K562 (cell line): ENCODE data around the gene TGFBR3L. TPM values are rescaled to one million over a fixed set of nuclear protein-coding genes. Genes with fewer than 3 reads are reported as not detected.

Experiments
- ATAC-seq: fragments of 200-7000 bp; cut with Tn5 transposase; 3 replicates; pipeline ENCODE4 v1.9.1; 2020; ENCODE audit warnings: moderate library complexity
- BruUV-seq: library from RNA; stranded (reverse); fragments of 400-500 nt; replicated peaks from 2 replicates; lab custom pipeline; 2021; lab: Mats Ljungman, UMichigan
- CTCF ChIA-PET: fragments of 300-600 bp; formaldehyde crosslinking; extraction: SDS; loops from one replicate; lab custom pipeline; 2021; ENCODE audit warnings: low intra/inter-chr PET ratio; lab: Yijun Ruan, JAX
- POLR2A ChIA-PET: fragments of 300-600, 350-650 bp; sonication (Branson Sonifier 250); formaldehyde crosslinking; extraction: SDS; loops from one replicate; lab custom pipeline; 2021; ENCODE audit warnings: antibody characterized with exemption, inconsistent platforms; lab: Yijun Ruan, JAX
- DNase-seq, 4 experiments: peaks; one replicate each; pipeline versions ENCODE4 v3.0.0 to v3.0.0-alpha.2; 2011 to 2018; ENCODE audit warnings: low spot score in 3 of 4, mixed read lengths in 3 of 4; ENCODE audit errors: extremely low read depth in 1 of 4
- FAIRE-seq: peaks from 2 replicates; lab custom pipeline; 2011; peaks lifted over from hg19 to GRCh38; lab: Jason Lieb, UNC
- H2AFZ ChIP-seq: 2 replicates; pipeline ENCODE4 v1.6.0; 2011; ENCODE audit warnings: low read depth, low read length, control low read depth, inconsistent platforms
- H3K27ac ChIP-seq: fragments of 200-600 bp; 3 replicates; pipeline ENCODE4 v1.8.0; 2011; ENCODE audit warnings: low read depth, mild to moderate bottlenecking, control low read depth, inconsistent platforms, low read length, moderate library complexity, mixed read lengths; ENCODE audit errors: extremely low read depth
- H3K27me3 ChIP-seq, 2 experiments: fragments of 300-600 bp in 1 of 2; 2 replicates in 1 of 2; 3 replicates in 1 of 2; pipeline versions ENCODE4 v1.6.0 to v1.8.0; 2011; ENCODE audit warnings: inconsistent platforms in 2 of 2, low read length in 2 of 2, mild to moderate bottlenecking in 1 of 2, mixed read lengths in 1 of 2, moderate library complexity in 1 of 2; ENCODE audit not compliant: control insufficient read depth in 2 of 2, insufficient read depth in 2 of 2
- H3K36me3 ChIP-seq: fragments of 300-600 bp; 3 replicates; pipeline ENCODE4 v1.8.0; 2011; ENCODE audit warnings: mild to moderate bottlenecking, low read length, inconsistent platforms; ENCODE audit not compliant: control insufficient read depth, insufficient read depth
- H3K4me1 ChIP-seq, 2 experiments: fragments of 200-600 bp in 1 of 2; replicated peaks in 1 of 2; 2 replicates in 1 of 2; 3 replicates in 1 of 2; pipeline versions ENCODE4 v1.5.1 to v1.8.0; 2011; ENCODE audit warnings: inconsistent platforms in 2 of 2, low read length in 2 of 2, mild to moderate bottlenecking in 1 of 2, mixed read lengths in 1 of 2, moderate library complexity in 1 of 2; ENCODE audit not compliant: control insufficient read depth in 2 of 2, insufficient read depth in 2 of 2
- H3K4me2 ChIP-seq: 2 replicates; pipeline ENCODE4 v1.6.1; 2011; ENCODE audit warnings: low read length, control low read depth, inconsistent platforms, mixed read lengths; ENCODE audit not compliant: insufficient read depth
- H3K4me3 ChIP-seq: fragments of 200-600 bp; sonication (generic), shearing (Covaris generic); 2 replicates; pipeline ENCODE4 v1.5.1; 2016; ENCODE audit warnings: control low read depth, inconsistent platforms
- H3K79me2 ChIP-seq: fragments of 200-600 bp; 3 replicates; pipeline ENCODE4 v1.8.0; 2011; ENCODE audit warnings: low read length, inconsistent platforms; ENCODE audit not compliant: control insufficient read depth, insufficient read depth
- H3K9ac ChIP-seq, 2 experiments: 2 replicates each; pipeline versions ENCODE4 v1.6.0 to v1.6.1; 2011; ENCODE audit warnings: low read depth in 2 of 2, low read length in 2 of 2, control low read depth in 1 of 2, inconsistent platforms in 1 of 2, mild to moderate bottlenecking in 1 of 2, mixed read lengths in 1 of 2; ENCODE audit not compliant: insufficient read depth in 1 of 2
- H3K9me1 ChIP-seq: one replicate; pipeline ENCODE4 v1.6.0; 2011; ENCODE audit warnings: inconsistent platforms, mild to moderate bottlenecking, low read length, moderate library complexity; ENCODE audit not compliant: control insufficient read depth, insufficient read depth
- H3K9me3 ChIP-seq: replicated peaks from 2 replicates; pipeline ENCODE4 v1.5.1; 2011; ENCODE audit warnings: low read depth, low read length, inconsistent platforms; ENCODE audit not compliant: control insufficient read depth, insufficient read depth
- H4K20me1 ChIP-seq: replicated peaks from 2 replicates; pipeline ENCODE4 v1.6.1; 2011; ENCODE audit warnings: low read length, inconsistent platforms, mixed read lengths; ENCODE audit not compliant: control insufficient read depth, insufficient read depth
- CBX3 ChIP-seq, 2 experiments: IDR thresholded peaks; 1 replicate in 1 of 2; 2 replicates in 1 of 2; pipeline ENCODE4 v1.6.1; 2012; ENCODE audit warnings: inconsistent platforms in 2 of 2, low read length in 2 of 2, borderline replicate concordance in 1 of 2, control low read depth in 1 of 2
- ESRRB ChIP-seq: fragments of 250-450 bp; sonication (Bioruptor Pico); IDR thresholded peaks from 2 replicates; pipeline ENCODE4 v1.5.0; 2020; ENCODE audit warnings: mild to moderate bottlenecking, moderate library complexity, borderline replicate concordance
- ETV5 ChIP-seq: sonication (generic); formaldehyde crosslinking; IDR thresholded peaks from 2 replicates; pipeline ENCODE4 v1.4.0; 2020; ENCODE audit warnings: low read depth, mild to moderate bottlenecking, missing genetic modification reagents
- FOSL1 ChIP-seq: fragments of 200-800 bp; sonication (Bioruptor generic); conservative IDR thresholded peaks from 2 replicates; pipeline ENCODE4 v1.6.1; 2016; ENCODE audit warnings: missing genetic modification characterization, missing compliant biosample characterization
- FOXO4 ChIP-seq: fragments of 450-650 bp; formaldehyde crosslinking; IDR thresholded peaks from 2 replicates; pipeline ENCODE4 v1.4.0; 2020; ENCODE audit warnings: mild to moderate bottlenecking, moderate library complexity
- HDAC1 ChIP-seq, 2 experiments: fragments of 450-650 bp; IDR thresholded peaks; 2 replicates each; pipeline ENCODE4 v1.6.1; 2016 to 2017; ENCODE audit warnings: inconsistent platforms in 1 of 2, mild to moderate bottlenecking in 1 of 2, moderate library complexity in 1 of 2
- MXI1 ChIP-seq: IDR thresholded peaks from 2 replicates; pipeline ENCODE4 v1.6.1; 2011; ENCODE audit warnings: low read depth, mild to moderate bottlenecking, improper control_type of control experiment, low read length
- NKRF ChIP-seq: fragments of 450-650 bp; IDR thresholded peaks from 2 replicates; pipeline ENCODE4 v1.6.1; 2016; ENCODE audit warnings: borderline replicate concordance
- PTRF ChIP-seq: fragments of 450-650 bp; IDR thresholded peaks from 2 replicates; pipeline ENCODE4 v1.6.1; 2016; ENCODE audit warnings: mild to moderate bottlenecking, missing genetic modification characterization, missing compliant biosample characterization
- RB1 ChIP-seq: fragments of 450-650 bp; IDR thresholded peaks from 2 replicates; pipeline ENCODE4 v1.6.1; 2017; ENCODE audit warnings: low read depth, mild to moderate bottlenecking
- SMARCA4 ChIP-seq: fragments of 450-650 bp; IDR thresholded peaks from 2 replicates; pipeline ENCODE4 v1.6.1; 2016
- TCF7 ChIP-seq: sonication (generic); IDR thresholded peaks from 2 replicates; pipeline ENCODE4 v1.6.1; 2016; ENCODE audit warnings: antibody characterized with exemption, borderline replicate concordance
- ZBTB2 ChIP-seq: fragments of 450-650 bp; IDR thresholded peaks from 2 replicates; pipeline ENCODE4 v1.6.1; 2016; ENCODE audit warnings: antibody characterized with exemption
- ZNF212 ChIP-seq: fragments of 450-650 bp; formaldehyde crosslinking; IDR thresholded peaks from 2 replicates; pipeline ENCODE4 v1.4.0; 2020; ENCODE audit warnings: mild to moderate bottlenecking
- WGBS: fragments of 100-300 bp; shearing (Covaris generic); methylation state at CpG from one replicate; pipeline ENCODE4 v1.1.6; 2016; ENCODE audit warnings: low coverage, mixed read lengths; ENCODE audit not compliant: insufficient coverage; ENCODE audit errors: missing lambda C conversion rate; 5-methylcytosine and 5-hydroxymethylcytosine counted together
- in situ Hi-C: fragments of 300-500 bp; cut with MboI; formaldehyde crosslinking; loops from 4 replicates; pipeline ENCODE4 v1.15.0; 2018; ENCODE audit warnings: inconsistent platforms, mixed read lengths
- intact Hi-C: fragments of 100-400 bp; cut with micrococcal nuclease; formaldehyde crosslinking; loops from 2 replicates; pipeline ENCODE4 v1.14.2; 2022
- polyA plus RNA-seq, 8 experiments: library from polyadenylated mRNA; depleted of rRNA in 4 of 8; stranded (reverse) in 5 of 8; unstranded in 3 of 8; fragments of >200 nt; fragmentation: Nextera tagmentation in 2 of 8; fragmentation: Illumina TruSeq in 1 of 8; extraction: Ambion mirVana in 2 of 8; extraction: Trizol in 1 of 8; gene quantifications; 2 replicates each; pipeline versions ENCODE4 v1.2.1 to v1.2.3, GENCODE V29; 2011 to 2014; ENCODE audit warnings: inconsistent platforms in 1 of 8, missing spikeins in 1 of 8
- total RNA-seq, 7 experiments: library from RNA; depleted of rRNA in 6 of 7; stranded (reverse); fragments of >200 nt in 6 of 7; fragmentation: Illumina TruSeq in 2 of 7; extraction: Trizol in 2 of 7; gene quantifications; 2 replicates each; pipeline versions ENCODE4 v1.2.1 to v1.2.3, GENCODE V29; 2011 to 2021; ENCODE audit warnings: low replicate concordance in 1 of 7

TGFBR3L gene
- total and polyA plus RNA-seq, 9 of the 15 experiments (the other 6 are each of a cell fraction or from before 2014, with no cell fraction given): not detected

- Histone ChIP-seq H3K27me3 (no peaks in the 10 kb centered on the region), H3K4me2 (peak overlapping the region; percentile 96), H3K36me3 (peaks cover 43% of the 10 kb centered on the region; the same call in 2 of the 3 replicates), H3K4me1 (peaks cover 13 to 72% of the 10 kb centered on the region in 2 experiments; a peak in 4 of 5 replicates), H3K9ac (peak overlapping the region; percentile 95 to 96), H2AFZ (no peak overlapping the region), H3K79me2 (peaks cover 57% of the 10 kb centered on the region), H3K27ac (peak overlapping the region; percentile 95), H3K4me3 (peak overlapping the region; percentile 96; the same call in 1 of the 2 replicates), H3K9me1 (peaks cover 7% of the 10 kb centered on the region), H4K20me1 (no peaks in the 10 kb centered on the region), H3K9me3 (no peaks in the 10 kb centered on the region)
- no TSS peak for BruUV-seq
- ChIA-PET CTCF (no interaction called here), POLR2A (no interaction called here)
- intact Hi-C loops: no loop called here
- TF ChIP-seq TCF7: no peak
- TF ChIP-seq MXI1: no peak
- TF ChIP-seq RB1: no peak
- no peak for TF ChIP-seq HDAC1 (IDR thresholded peaks at IDR 0.05)
- TF ChIP-seq PTRF: no peak
- no peak for TF ChIP-seq FOSL1 (tag)
- TF ChIP-seq ZNF212: no peak
- no peak for TF ChIP-seq ZBTB2
- no peak for TF ChIP-seq SMARCA4
- TF ChIP-seq NKRF: no peak
- TF ChIP-seq ETV5: no peak
- TF ChIP-seq CBX3 (IDR thresholded peaks at IDR 0.05; ENCODE audit: borderline replicate concordance in 1 of 2, low read length in 2 of 2): no peak
- TF ChIP-seq FOXO4 (CRISPR knock-in tag): no peak
- no peak for TF ChIP-seq ESRRB (CRISPR knock-in tag)
- in situ Hi-C loops: no loop called here
- ATAC-seq (no peak), DNase-seq (no peak), FAIRE-seq (no peak)
- 60% methylated on average over 7 of the region's 10 CpGs for whole genome bisulfite sequencing
Measured at GRCh38 chr19:7905268-7905667, 9.4 kb upstream of the TGFBR3L start.
